ENCODE results near the gene MAT2B. TPM values are rescaled to one million over a fixed set of nuclear protein-coding genes. Genes with fewer than 3 reads are reported as not detected.

Gene MAT2B
- total and polyA plus RNA-seq, 2 of the 13 experiments (the other 11 are each of a cell fraction or from before 2014, with no cell fraction given): 20.2 to 37.1 TPM

DNA sequence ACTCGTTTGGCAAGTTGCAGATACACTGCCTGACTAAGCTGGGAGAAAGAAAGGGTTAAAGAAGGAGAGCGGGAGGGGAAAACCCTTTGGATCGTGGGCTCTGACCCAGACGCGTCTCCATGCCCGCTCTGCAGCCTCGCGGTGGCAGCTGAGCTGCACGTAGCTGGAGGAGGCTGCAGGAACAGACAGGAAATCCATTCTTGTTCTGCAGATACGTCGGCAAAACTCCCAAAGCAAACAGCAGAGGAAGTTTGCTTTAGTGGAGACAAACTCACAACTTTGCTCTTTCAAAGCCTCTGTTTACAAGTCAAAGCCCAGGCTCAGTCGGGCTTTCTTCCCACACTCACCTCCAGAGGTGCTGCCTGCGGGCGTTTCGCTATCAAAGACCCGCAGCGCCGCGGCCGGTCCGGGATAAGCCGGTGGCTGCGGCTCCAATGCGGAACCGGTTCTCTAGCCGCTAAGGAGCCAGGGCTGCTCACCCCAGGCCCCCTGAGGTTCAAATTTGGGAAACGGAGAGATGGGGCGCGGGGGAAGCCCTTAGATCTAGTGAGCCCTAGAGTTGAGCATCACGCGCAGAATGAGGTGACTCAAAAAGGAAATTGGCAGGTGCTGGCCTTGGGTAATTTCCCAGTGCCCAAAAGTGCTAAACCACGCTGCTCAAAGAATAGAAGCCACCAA lies 60.7 kb downstream of the MAT2B start (continued):
- TF ChIP-seq CBX5 (CRISPR knock-in tag; IDR thresholded peaks at IDR 0.05; ENCODE audit: borderline replicate concordance): no peak
- no peak for TF ChIP-seq KLF11 (CRISPR knock-in tag; IDR thresholded peaks at IDR 0.05)
- TF ChIP-seq CERS6 (CRISPR knock-in tag; IDR thresholded peaks at IDR 0.05): no peak
- no peak for TF ChIP-seq PAF1 (CRISPR knock-in tag; IDR thresholded peaks at IDR 0.05)
- TF ChIP-seq ZNF646 (CRISPR knock-in tag; IDR thresholded peaks at IDR 0.05): peak; percentile 90
- TF ChIP-seq ZNF83 (CRISPR knock-in tag; IDR thresholded peaks at IDR 0.05; ENCODE audit: borderline replicate concordance): no peak
- peak; percentile 40; the same call in 1 of the 2 replicates for TF ChIP-seq SOX5 (CRISPR knock-in tag; IDR thresholded peaks at IDR 0.05; ENCODE audit: borderline replicate concordance)
- TF ChIP-seq STAG1 (CRISPR knock-in tag; IDR thresholded peaks at IDR 0.05): peak; percentile 32
- no peak for TF ChIP-seq TEAD2 (CRISPR knock-in tag; IDR thresholded peaks at IDR 0.05)
- no peak for TF ChIP-seq RFX5 (IDR thresholded peaks at IDR 0.05; ENCODE audit: low read depth, low read length)
- TF ChIP-seq KDM5A (IDR thresholded peaks at IDR 0.05; ENCODE audit: borderline replicate concordance, low read length): no peak
- TF ChIP-seq ISL2 (CRISPR knock-in tag; IDR thresholded peaks at IDR 0.05): peak; percentile 74
- no peak for TF ChIP-seq NR2F6 (IDR thresholded peaks at IDR 0.05)
- peak; percentile 33; the same call in 1 of the 2 replicates for TF ChIP-seq NR2F6 (CRISPR knock-in tag; IDR thresholded peaks at IDR 0.05)
- TF ChIP-seq ZNF775 (CRISPR knock-in tag; IDR thresholded peaks at IDR 0.05; ENCODE audit: borderline replicate concordance): no peak
- TF ChIP-seq PRPF4 (IDR thresholded peaks at IDR 0.05; ENCODE audit: low read depth, low read length, poor library complexity, severe bottlenecking): no peak
- TF ChIP-seq EEA1 (CRISPR knock-in tag; IDR thresholded peaks at IDR 0.05; ENCODE audit: borderline replicate concordance): no peak
- no peak for TF ChIP-seq ZNF549 (CRISPR knock-in tag; IDR thresholded peaks at IDR 0.05)
- no peak for TF ChIP-seq ZNF468 (CRISPR knock-in tag; IDR thresholded peaks at IDR 0.05)
- peak; percentile 37; the same call in 1 of the 2 replicates for TF ChIP-seq RARA (CRISPR knock-in tag; IDR thresholded peaks at IDR 0.05)
- TF ChIP-seq THAP9 (CRISPR knock-in tag; IDR thresholded peaks at IDR 0.05; ENCODE audit: borderline replicate concordance): no peak
- no peak for TF ChIP-seq ZNF225 (CRISPR knock-in tag; IDR thresholded peaks at IDR 0.05)
